GM10847 (cell line): Measurements from ENCODE around the gene PPIL1.

Experiments
- POLR2A ChIP-seq: IDR thresholded peaks from 2 replicates; pipeline ENCODE4 v1.6.1; 2011; ENCODE audit not compliant: insufficient read length; ENCODE audit errors: extremely low read depth

The PPIL1 gene

GRCh38 chr6:36850021-36850420 is 24.6 kb downstream of the PPIL1 start:
- no peak for TF ChIP-seq POLR2A

DNA sequence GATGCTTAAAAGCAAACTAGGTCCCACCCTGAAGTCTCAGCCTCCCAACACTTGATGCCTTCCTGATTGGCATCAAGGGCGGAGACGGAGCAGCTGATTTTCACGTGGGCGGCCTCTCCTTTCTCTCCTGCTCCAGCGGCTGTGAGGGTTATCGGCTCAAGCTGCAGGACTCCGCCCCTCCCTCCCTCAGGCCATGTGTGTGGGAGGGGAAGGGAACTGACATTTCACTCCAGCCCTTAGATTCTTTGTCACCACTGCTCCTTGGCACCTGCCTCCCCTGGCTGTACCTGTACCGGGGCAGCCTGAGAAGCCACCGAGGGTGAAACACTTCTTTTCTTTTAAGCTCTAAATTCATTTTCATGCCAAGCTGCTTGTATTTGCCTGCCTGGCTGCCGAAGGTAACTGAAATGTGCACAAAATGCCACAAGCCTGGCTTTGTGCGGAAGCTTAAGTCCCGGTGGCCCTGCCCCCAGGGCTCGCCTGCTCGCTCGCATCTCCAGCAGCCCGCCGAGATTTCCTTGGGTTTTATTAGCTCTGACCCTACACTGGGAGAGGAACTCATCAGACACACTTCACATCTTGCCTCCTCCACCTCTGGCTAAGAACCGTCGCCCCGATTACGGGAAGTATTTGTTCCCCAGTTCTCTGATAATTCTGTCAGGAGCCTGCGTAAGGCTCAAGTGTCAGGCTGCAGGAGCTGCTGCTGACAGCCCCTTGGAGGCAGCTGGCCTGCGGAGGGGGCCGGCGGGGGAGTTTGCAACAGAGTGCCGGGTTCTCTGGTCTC is 25.8 kb downstream of the PPIL1 start:
- TF ChIP-seq POLR2A: no peak

DNA sequence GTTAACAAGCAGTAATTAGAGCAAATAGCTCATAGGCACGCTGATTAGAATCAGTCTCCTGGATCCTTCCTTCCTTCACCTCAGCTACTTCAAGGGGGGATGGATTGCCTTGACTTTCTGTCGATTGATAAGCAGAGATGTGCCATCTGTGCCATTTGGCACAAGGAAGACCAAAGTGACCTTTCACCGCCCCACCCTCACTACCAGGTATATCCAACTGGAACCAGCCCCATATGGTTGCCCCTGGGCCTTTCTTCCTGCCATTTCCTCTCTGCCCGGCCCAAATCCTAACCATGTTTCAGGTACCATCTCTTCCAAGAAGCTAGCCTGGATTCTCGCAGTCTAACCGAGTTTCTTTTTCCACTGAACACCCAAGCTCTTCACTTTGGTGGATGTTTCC is 26.6 kb downstream of the PPIL1 start:
- TF ChIP-seq POLR2A: no peak

- TF ChIP-seq POLR2A: no peak
Measured at GRCh38 chr6:36847152-36847551, 27.5 kb downstream of the PPIL1 start.

DNA sequence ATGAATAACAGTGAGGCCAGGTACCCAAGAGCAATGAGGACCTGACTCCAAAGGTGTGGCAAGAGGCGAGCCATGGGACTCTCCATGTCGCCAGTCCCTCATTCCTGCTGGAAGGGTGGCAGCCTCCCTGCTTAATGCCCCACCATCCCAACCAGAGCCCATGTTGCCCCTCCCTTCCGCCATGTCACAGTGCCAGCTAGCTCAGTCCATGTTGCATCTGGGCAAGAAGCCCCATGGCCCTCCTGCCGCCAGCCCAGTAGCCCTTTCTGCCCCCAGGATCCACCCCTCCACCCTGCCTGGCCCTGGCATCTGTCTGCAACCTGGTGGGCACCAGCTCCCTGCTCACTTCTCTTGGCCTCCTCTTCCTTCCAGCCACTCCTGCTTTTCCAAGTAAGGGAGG is 29.4 kb downstream of the PPIL1 start:
- TF ChIP-seq POLR2A: no peak

GRCh38 chr6:36844232-36845170 is 30.1 kb downstream of the PPIL1 start:
- TF ChIP-seq POLR2A: no peak

GRCh38 chr6:36843170-36843569 is 31.4 kb downstream of the PPIL1 start:
- TF ChIP-seq POLR2A: no peak

DNA sequence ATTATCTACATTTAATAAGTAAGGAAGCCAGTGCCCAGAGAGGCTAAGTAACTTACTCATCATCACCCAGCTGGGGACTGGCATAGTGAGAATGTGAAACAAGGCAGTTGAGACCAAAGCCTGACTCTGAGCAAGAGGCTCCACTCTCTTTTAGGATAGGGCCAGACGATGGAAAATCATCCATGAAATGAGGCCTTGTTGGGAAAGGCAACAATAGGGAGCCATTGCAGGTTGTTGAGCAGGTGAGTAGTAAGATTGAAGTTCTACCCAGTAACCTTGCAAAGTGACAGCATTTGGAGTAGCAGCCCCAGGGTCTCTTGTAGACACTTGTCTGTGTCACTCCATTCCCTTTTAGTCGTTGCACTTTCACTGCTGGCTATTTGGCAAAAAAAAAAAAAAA is 32.8 kb downstream of the PPIL1 start:
- TF ChIP-seq POLR2A: no peak

DNA sequence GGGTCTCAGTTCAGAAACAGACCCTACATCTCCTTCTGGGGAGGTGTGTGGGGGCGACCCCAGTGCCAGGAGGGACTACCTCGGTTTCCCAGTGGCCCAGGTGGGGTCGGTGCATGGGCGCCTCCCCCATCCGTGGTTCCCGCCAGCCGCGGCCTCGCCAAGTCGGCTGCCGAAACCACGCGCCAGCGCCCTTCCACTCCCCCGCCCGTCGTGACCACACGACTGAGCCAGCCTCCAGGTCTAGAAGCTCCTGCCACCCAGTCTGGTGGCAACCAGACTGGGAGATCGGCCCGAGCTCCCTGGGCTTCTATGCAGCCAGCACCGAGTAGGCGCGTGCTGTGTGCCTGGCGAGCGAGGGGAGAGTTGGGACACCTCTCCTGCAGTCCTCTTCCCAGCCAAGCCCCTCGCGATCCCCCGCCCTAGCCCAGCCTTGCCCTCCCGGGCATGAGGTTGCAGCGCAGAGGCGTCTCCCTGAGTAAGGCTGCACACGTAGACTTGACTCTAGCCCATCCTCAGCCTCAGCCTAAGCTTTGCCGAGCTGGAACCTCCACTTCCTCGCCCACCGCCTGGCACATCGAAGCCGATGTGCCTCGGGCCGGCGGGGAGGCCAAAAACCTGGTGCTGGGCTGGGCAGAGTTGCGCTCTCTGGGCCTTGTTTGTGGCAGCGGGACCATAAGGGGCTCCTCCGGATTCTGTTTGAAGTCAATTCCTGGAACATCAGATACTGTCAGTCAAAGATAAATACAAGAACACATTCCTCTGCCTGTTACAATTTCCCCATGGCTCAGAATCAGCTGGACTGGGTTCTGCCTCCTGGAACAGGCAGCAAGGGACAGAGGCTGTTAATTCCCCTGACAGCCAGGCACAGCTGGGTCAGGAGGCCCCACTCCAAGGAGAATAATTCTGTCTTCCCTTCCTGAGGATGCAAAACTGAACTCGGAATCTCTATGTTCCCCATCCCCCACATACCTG is 33.9 kb downstream of the PPIL1 start:
- no peak for TF ChIP-seq POLR2A

DNA sequence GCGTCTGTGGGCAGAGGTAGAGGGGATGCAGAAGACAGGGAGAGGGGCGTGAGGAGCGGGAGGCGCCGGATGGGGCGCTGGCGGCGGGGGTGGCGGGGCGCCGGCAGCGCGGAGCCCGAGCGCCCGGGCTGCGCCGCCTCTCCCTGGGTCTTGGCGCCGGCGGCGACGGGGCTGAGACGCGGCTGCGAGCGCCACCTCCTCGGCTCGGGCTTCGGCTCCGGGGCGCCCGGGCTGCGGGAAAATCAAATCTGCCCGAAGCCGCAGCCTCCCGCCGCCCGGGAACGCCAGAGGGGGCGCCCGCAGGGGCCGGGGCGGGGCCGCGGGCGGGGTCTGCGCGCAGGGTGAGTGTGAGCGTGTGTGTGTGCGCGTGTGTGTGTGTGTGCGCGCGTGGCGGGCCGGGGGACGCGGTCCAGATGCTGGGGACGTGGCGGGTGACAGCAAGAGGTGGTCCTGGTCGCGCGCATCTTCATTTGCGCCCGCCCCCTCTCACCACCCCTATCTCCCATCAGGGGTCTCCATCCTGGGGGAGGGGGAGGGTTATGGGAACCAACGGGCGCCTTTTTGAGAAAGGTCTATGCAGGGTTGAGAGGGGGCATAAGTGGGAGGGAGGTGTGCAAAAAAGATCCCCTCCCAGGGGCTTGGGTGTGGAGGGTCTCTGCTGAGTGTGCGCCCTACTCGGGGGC is 34.7 kb downstream of the PPIL1 start:
- no peak for TF ChIP-seq POLR2A

GRCh38 chr6:36838896-36839748 is 35.5 kb downstream of the PPIL1 start, which contains the start of gene CPNE5:
Gene CPNE5, minus strand, starts transcription at chr6:36839444. Its CDS starts 67 bp downstream, at chr6:36839377.
- no peak for TF ChIP-seq POLR2A

- TF ChIP-seq POLR2A: no peak
Measured at GRCh38 chr6:36837686-36838085, 36.9 kb downstream of the PPIL1 start.

- no peak for TF ChIP-seq POLR2A
Measured at GRCh38 chr6:36837022-36837339, 37.6 kb downstream of the PPIL1 start.

DNA sequence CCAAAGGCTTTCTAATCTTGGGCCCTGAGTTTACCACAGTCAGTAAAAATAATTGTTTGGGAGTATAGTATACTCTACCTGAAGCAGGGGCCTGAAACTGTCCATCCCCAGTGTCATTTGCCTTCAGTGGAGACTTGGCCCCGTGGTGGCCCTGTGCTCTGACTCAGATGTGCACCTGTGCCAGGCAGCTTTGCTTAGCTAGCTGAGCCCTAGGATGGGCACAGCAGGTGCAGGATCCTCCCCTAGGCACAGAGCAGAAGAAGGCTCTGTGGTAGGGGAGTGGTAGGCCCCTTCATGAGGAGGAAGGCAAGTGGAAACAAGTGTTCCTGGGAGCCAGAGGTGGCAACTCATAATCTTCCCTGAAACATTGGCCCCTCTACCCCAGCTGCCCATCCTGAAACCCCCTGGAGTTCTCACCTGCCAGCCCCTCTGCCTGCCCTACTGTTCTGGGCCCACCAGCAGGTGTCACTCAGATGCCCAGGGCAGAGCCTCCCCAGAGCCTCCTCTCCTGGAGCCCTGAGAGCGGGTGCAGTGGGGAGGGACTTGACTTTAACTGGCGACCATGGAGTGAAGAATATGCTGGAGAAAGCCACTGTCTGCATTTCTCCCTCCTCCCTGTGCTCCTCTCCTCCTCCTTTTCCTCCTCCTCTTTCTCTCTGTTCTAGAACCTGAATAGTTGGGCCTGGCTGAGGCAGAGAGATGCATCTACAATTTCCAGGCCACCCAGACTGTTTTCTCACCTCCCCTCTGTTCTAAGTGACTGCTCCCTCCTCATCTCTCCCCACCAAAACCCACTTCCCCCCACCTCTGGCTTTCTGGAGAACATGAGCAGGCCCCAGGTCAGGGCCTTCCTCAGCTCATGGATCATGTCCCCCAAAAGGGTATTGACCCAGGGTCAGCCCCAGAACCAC is 38.2 kb downstream of the PPIL1 start:
- no peak for TF ChIP-seq POLR2A
